NCI-H187 treated with DMSO at 0.1 percent for 48 hours (cell line): ENCODE results near the gene DYNC2I2.
"Not testable (repeated sequence)": the region's sequence is repeated elsewhere in the genome, so short reads cannot be mapped to it uniquely, and the experiment has no call there.

Experiments
- DNase-seq: peaks from one replicate; lab custom pipeline; 2025; lab: John Stamatoyannopoulos, UW

DYNC2I2 gene

DNA sequence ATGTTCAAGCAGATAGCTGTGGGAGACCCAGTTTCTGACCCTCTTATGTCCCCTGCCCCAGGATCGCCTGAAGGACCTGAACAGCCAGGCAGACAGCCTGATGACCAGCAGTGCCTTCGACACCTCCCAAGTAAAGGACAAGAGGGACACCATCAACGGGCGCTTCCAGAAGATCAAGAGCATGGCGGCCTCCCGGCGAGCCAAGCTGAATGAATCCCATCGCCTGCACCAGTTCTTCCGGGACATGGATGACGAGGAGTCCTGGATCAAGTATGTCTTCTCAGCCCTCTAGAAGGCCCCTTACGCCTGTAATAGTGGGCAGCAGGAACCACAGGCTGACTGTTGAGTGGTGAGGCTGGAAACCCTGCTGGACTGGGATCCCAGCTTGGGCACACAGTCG lies 41.1 kb downstream of the DYNC2I2 start:
- no peak for DNase-seq

DNA sequence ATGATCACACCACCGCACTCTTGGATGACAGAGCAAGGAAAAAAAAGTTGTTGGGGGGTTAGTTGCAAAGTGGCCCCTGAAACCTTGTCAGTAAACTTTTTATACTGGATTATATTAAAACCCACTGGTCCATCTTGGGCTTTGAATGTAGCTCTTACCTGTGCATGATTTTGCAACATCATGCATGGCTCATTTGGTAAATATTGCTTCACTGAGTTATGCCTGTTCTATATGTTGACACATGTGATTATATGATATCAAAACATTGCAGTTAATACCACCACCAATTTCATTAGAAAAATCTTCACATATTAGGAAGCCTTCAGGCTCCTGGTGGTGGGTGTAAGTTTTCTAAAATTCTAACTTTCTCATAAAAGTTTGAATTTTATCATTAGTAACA lies 41.9 kb downstream of the DYNC2I2 start:
- DNase-seq, result no peak

DNA sequence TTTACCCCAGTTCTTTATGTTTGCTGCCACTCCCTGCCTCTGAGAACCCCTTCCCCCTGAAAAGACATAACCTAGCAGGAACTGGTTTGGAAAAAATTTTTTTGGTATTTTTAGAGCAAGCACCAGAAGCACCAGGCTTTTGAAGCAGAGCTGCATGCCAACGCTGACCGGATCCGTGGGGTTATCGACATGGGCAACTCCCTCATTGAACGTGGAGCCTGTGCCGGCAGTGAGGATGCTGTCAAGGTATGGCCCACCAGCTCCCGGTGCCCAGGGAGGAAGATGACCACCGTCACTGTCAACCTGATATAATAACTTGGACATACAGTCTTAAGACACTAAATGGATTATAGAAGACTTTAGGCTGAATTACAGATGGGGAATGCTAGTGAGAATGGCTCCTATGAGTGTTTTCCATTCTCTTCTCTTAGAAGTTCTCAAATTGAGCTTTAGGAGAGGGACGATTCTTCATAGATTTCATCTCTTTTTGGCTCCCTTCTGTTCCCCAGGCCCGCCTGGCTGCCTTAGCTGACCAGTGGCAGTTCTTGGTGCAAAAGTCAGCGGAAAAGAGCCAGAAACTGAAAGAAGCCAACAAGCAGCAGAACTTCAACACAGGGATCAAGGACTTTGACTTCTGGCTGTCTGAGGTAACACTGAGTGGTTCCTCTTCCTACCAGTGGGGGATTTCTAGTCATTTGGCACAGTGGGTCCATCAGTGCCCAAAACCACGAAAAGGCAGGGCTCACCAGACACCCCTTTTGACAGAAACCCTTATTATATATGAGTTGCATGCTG lies 44.9 kb downstream of the DYNC2I2 start:
- DNase-seq, result no peak

DNA sequence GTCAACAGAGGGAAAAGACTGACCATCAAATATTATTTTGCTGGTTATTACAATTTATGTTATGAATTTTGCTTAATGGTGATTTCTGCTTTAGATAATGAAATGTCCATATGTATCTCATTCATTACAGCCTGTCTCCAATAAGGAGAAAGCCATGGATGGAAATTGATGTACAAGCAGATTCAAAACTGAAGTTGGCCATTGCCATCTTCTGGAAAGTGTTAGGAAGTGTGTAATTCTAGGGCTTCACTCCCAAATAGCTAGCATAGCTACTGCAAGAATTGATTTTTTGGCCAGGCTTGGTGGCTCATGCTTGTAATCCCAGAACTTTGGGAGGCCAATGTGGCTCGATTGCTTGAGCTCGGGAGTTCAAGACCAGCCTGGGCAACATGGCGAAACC lies 45.8 kb downstream of the DYNC2I2 start:
- no peak for DNase-seq

DNA sequence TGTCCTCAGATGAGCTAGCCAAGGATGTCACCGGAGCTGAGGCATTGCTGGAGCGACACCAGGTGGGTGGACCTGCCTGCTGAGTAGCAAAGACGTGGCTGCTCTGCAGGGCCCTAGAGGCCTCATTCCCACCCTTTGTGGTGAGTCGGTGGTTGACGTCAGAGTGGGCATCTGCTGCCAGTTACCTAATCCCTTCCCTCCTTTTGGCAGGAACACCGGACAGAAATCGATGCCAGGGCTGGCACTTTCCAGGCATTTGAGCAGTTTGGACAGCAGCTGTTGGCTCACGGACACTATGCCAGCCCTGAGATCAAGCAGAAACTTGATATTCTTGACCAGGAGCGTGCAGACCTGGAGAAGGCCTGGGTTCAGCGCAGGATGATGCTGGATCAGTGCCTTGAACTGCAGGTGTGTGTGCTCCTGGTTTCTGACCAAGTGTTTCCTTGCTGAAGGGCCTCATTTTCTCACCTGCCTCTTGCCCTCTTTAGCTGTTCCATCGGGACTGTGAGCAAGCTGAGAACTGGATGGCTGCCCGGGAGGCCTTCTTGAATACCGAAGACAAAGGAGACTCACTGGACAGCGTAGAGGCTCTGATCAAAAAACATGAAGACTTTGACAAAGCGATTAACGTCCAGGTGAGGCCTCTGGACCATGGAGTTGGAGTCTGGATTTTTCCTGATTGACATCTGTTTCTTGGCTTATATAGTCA lies 48.9 kb downstream of the DYNC2I2 start:
- DNase-seq, result no peak

DNA sequence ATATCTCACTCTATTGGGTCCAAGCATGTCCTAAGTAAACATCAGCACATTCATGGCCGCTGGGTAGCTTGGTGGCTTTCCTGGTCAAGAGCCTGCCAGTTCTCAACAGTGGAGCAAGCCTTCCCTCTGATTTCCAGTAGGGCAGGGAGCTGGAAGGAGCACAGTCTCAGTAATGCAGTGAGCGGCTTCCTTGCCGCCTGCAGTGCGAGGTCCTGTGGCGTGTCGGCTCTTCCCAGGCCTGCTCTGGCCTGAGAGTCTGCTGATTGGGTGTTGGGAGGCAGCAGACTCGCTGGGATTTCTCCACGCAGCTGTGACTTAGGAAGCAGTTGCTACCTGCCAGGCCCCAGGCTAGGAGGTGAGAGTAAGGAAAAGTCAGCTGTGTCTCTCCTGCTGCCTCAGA lies 53.0 kb downstream of the DYNC2I2 start:
- DNase-seq, result no peak

DNA sequence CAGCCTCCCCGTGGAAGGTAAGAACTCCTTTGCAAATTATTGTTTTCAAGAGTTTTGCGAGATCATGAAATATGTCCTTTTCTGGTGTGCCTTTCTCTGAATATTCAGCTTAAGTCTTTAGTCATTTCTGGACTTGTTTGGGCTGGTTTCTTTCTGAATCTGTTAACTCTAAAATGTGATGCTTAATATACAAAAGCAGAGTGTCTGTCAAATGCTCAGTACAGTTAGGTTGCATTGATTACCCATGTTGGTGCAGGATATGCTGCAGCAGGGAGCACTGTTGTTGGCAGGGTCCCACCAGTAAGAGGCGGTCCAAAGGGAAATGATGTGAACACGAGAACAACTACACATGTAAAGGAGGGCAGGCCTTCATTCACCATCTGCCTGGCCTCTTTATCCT lies 56.5 kb downstream of the DYNC2I2 start:
- DNase-seq, result no peak

DNA sequence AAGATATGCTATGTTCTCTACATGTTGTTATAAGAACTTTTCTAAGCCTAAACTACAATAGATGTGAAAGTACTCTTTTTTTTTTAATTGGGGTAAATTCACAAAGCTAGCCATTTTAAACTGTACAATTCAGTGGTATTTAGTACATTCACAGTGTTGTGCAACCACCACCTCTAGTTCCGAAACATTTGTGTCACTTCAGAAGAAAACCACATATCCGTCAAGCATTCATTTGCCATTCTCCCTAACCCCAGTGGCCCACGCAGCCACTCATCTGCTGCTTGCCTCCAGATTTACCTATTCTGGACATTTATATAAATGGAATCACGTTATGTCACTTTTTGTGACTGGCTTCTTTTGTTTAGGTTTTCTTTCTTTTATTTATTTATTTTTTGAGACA lies 61.2 kb downstream of the DYNC2I2 start:
- no peak for DNase-seq

DNA sequence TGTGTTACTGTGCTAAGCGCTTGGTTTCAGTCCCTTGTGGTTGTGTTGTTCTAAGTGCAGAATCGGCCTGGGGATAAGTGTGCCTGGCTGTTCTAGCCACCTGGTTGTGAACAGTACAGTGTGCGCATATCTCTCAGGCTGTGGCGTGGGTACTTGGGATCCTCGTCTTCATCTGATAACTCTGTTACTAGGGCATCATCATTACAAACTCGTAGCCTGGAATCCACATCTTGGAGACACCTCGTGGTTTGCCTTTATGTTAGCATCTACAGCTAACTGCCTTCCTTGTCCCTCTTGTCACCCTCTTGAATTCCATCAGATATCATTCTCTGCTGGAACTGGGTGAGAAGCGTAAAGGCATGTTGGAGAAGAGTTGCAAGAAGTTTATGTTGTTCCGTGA lies 62.8 kb downstream of the DYNC2I2 start:
- DNase-seq, result no peak

DNA sequence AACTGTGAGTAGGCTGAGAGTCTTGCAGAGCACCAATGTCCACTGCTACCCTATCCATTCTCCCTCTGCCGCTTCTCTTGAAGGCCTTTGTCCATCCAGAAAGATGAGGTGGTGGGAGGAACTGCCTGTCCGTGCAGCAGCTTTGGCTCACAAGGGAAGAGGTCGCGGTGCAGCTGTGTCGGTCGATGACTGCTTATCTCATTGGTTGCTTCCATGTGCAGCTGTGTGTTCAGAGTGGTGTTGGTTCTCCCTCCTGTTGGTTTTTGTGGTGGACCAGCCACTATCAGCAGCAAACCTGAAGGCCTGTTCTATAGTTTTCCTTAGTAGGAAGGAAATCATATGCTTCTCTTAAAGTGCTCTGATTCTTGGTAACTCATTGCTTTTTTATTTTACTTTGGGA lies 63.6 kb downstream of the DYNC2I2 start:
- DNase-seq, result no peak

DNA sequence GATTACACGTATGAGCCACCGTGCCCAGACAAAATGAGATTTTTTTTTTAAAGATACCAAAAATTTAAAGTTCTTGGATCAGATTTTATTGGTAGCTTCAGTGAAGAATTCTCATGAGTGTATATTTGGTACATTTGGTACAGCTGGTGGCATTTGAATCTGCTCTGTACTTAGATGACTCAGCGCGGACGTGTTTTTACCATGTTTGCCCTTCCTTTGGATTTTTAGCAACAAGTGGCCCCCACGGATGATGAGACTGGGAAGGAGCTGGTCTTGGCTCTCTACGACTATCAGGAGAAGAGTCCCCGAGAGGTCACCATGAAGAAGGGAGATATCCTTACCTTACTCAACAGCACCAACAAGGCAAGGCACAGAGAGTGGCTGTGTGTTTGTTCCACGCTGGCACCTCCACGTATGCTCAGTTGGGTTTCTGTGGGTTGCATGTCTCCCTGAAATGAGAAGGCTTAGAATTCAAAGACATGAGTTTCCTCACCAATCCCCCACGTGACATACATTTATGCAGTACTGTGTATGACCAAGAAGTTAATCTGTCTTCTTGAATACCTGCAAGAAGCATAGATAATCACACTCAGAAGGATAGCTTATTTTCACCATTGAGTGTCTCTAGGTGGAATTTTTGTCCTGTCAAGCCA lies 67.9 kb downstream of the DYNC2I2 start:
- DNase-seq, result no peak

DNA sequence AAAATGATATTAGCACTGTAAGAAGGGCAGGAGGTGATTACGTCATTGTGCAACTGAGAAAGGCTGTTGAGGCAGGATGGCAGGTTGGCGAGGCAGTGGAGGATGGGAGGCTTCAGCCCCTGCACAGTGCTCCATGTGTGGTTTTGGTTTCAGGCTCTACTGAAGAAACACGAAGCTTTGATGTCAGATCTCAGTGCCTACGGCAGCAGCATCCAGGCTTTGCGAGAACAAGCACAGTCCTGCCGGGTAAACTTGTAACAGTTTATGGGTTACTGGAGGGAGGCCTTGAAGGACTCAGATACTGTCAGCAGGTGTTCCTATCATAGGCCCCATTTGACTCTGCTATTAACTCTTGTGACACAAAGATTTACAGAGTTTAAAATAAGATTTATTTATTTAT lies 69.2 kb downstream of the DYNC2I2 start:
- DNase-seq, result no peak

DNA sequence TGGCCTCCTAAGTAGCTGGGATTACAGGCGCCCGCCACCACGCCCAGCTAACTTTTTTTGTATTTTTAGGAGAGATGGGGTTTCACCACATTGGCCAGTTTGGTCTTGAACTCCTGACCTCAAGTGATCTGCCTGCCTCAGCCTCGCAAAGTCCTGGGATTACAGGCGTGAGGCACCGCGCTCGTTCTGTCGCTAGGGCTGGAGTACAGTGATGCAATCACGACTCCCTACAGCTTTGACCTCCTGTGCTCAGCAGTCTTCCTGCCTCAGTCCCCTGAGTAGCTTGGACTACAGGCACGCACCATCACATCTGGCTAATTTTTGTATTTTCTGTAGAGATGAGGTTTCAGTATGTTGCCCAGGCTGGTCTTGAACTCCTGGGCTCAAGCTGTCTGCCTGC lies 69.7 kb downstream of the DYNC2I2 start:
- DNase-seq, result not testable (repeated sequence)

DNA sequence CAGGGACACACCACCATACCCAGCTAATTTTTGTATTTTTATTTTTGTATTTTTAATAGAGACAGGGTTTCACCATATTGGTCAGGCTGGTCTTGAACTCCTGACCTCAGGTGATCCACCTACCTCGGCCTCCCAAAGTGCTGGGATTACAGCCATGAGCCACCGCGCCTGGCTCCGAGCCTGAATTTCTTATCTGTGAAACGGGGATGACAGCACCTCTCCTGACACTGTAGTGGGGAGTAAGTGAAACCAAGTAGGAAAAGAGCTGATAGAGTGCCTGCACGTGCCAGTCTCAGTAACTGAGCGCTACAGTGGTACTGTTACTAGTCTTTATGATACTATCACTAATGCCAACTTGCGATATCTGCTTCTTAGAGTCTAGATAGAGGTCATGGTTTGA lies 71.5 kb downstream of the DYNC2I2 start:
- DNase-seq, result not testable (repeated sequence)
